Measurements from ENCODE around the gene PRKD2.

PRKD2 gene

GRCh38 chr19:46725036-46725820 lies 8.3 kb upstream of the PRKD2 start:
- Histone ChIP-seq H3K9me3 (ENCODE audit: severe bottlenecking) (no peaks in the 10 kb centered on the region), H3K4me3 (ENCODE audit: low read depth, low read length) (no peak overlapping the region), H3K27me3 (ENCODE audit: insufficient read depth, low read depth, severe bottlenecking) (no peaks in the 10 kb centered on the region), H3K36me3 (peaks cover 98% of the 10 kb centered on the region), H3K27ac (no peak overlapping the region)
- no peak for DNase-seq
- TF ChIP-seq CTCF (IDR thresholded peaks at IDR 0.05; ENCODE audit: low read depth, low read length) = no peak

GRCh38 chr19:46724468-46724867 lies 7.6 kb upstream of the PRKD2 start:
- DNase-seq = no peak
- Histone ChIP-seq H3K27ac (no peak overlapping the region), H3K36me3 (peaks cover 98% of the 10 kb centered on the region), H3K27me3 (ENCODE audit: insufficient read depth, low read depth, severe bottlenecking) (no peaks in the 10 kb centered on the region), H3K9me3 (ENCODE audit: severe bottlenecking) (no peaks in the 10 kb centered on the region), H3K4me3 (ENCODE audit: low read depth, low read length) (no peak overlapping the region)
- no peak for TF ChIP-seq CTCF (IDR thresholded peaks at IDR 0.05; ENCODE audit: low read depth, low read length)

GRCh38 chr19:46723471-46723870 lies 6.6 kb upstream of the PRKD2 start:
- Histone ChIP-seq H3K9me3 (ENCODE audit: severe bottlenecking) (no peaks in the 10 kb centered on the region), H3K27ac (no peak overlapping the region), H3K27me3 (ENCODE audit: insufficient read depth, low read depth, severe bottlenecking) (no peaks in the 10 kb centered on the region), H3K4me3 (ENCODE audit: low read depth, low read length) (no peak overlapping the region), H3K36me3 (peaks cover 91% of the 10 kb centered on the region)
- no peak for DNase-seq
- TF ChIP-seq CTCF (IDR thresholded peaks at IDR 0.05; ENCODE audit: low read depth, low read length) = no peak

- Histone ChIP-seq H3K4me3 (ENCODE audit: low read depth, low read length) (no peak overlapping the region), H3K27ac (no peak overlapping the region), H3K36me3 (peaks cover 89% of the 10 kb centered on the region), H3K9me3 (ENCODE audit: severe bottlenecking) (no peaks in the 10 kb centered on the region), H3K27me3 (ENCODE audit: insufficient read depth, low read depth, severe bottlenecking) (no peaks in the 10 kb centered on the region)
- no peak for TF ChIP-seq CTCF (IDR thresholded peaks at IDR 0.05; ENCODE audit: low read depth, low read length)
- no peak for DNase-seq
Observed at GRCh38 chr19:46723023-46723461, 6.1 kb upstream of the PRKD2 start.

GRCh38 chr19:46722421-46723022 lies 5.6 kb upstream of the PRKD2 start:
- H3K4me3 ChIP-seq (ENCODE audit: low read depth, low read length) = no peak overlapping the region
- H3K9me3 ChIP-seq (ENCODE audit: severe bottlenecking) = no peaks in the 10 kb centered on the region
- H3K27me3 ChIP-seq (ENCODE audit: insufficient read depth, low read depth, severe bottlenecking) = no peaks in the 10 kb centered on the region
- no peak for DNase-seq
- no peak for TF ChIP-seq CTCF (IDR thresholded peaks at IDR 0.05; ENCODE audit: low read depth, low read length)
- H3K36me3 ChIP-seq = peaks cover 84% of the 10 kb centered on the region
- no peak overlapping the region for H3K27ac ChIP-seq

Measured in WERI-Rb-1 (cell line).